Peyer's patch (tissue), 4 donors: ENCODE results near the gene GCKR.

Experiments
- CTCF ChIP-seq, 6 experiments: fragments of 450-650 bp in 4 of 6; fragments of 200-600 bp in 2 of 6; sonication (generic) in 1 of 6; IDR thresholded peaks; one replicate each; pipeline ENCODE4 v1.5.1; 2017 to 2019; ENCODE audit warnings: antibody characterized with exemption in 6 of 6, mild to moderate bottlenecking in 3 of 6, moderate library complexity in 1 of 6
- POLR2A ChIP-seq, 2 donors: fragments of 450-650 bp; IDR thresholded peaks; one replicate each; pipeline ENCODE4 v1.5.1; 2017; ENCODE audit warnings: antibody characterized with exemption in 2 of 2, mild to moderate bottlenecking in 2 of 2, moderate library complexity in 2 of 2

GRCh38 chr2:27495840-27496356 is 741 bp upstream of the GCKR start:
- TF ChIP-seq CTCF (IDR thresholded peaks at IDR 0.05), result no peak
- TF ChIP-seq POLR2A (IDR thresholded peaks at IDR 0.05), result no peak
